Effector memory CD8-positive, alpha-beta T cell (primary cell): ENCODE measurements around the gene OR9G4.
A peak's percentile ranks its signal among the peaks of the same experiment; 100 is the strongest.

Experiments used
- ATAC-seq: fragments of 150-1000 bp; cut with Tn5 transposase; replicated peaks from 2 replicates; pipeline ENCODE4 v1.10.0; 2021; ENCODE audit warnings: mild to moderate bottlenecking, moderate library complexity
- DNase-seq, 3 experiments: peaks; one replicate each; pipeline ENCODE4 v3.0.0; 2021
- H3K27ac Mint-ChIP-seq, 2 donors: one replicate each; pipeline ENCODE4 v1.8.0; 2022; ENCODE audit warnings: mild to moderate bottlenecking in 2 of 2, mixed read lengths in 2 of 2, moderate library complexity in 2 of 2
- H3K27me3 Mint-ChIP-seq, 2 donors: one replicate each; pipeline ENCODE4 v1.8.0; 2022; ENCODE audit warnings: mixed read lengths in 2 of 2
- H3K36me3 Mint-ChIP-seq: one replicate; pipeline ENCODE4 v1.8.0; 2022; ENCODE audit warnings: mild to moderate bottlenecking, moderate library complexity, mixed read lengths; ENCODE audit not compliant: insufficient read depth
- H3K4me1 Mint-ChIP-seq, 2 donors: one replicate each; pipeline ENCODE4 v1.8.0; 2022; ENCODE audit warnings: low read depth in 2 of 2, mixed read lengths in 2 of 2
- H3K4me3 Mint-ChIP-seq, 2 donors: one replicate each; pipeline ENCODE4 v1.8.0; 2022; ENCODE audit warnings: mild to moderate bottlenecking in 2 of 2, mixed read lengths in 2 of 2, moderate library complexity in 2 of 2
- H3K9me3 Mint-ChIP-seq, 2 donors: one replicate each; pipeline ENCODE4 v1.8.0; 2022; ENCODE audit warnings: mixed read lengths in 2 of 2
- total RNA-seq, 9 experiments: gene quantifications; one replicate each; lab custom pipeline; 2026; lab: John Stamatoyannopoulos, UW

The OR9G4 gene
- 0 reads per million in 9 experiments for total RNA-seq

GRCh38 chr11:56748597-56748996, at the start of gene OR9G4:
OR9G4 (minus strand) TSS chr11:56748697; CDS start chr11:56743766, 4,931 bp downstream.
- DNase-seq: no peak
- Mint-ChIP-seq H3K4me1 (no peaks in the 10 kb centered on the region), H3K27ac (no peak within 1 kb of the TSS), H3K36me3 (no peaks in the 10 kb centered on the region), H3K9me3 (peaks cover 7 to 11% of the 10 kb centered on the region in 2 donors), H3K4me3 (no peak within 1 kb of the TSS), H3K27me3 (no peaks in the 10 kb centered on the region)
- ATAC-seq: no peak

- ATAC-seq: no peak
- Mint-ChIP-seq H3K36me3 (no peaks in the 10 kb centered on the region), H3K9me3 (no peaks in the 10 kb centered on the region), H3K4me1 (no peaks in the 10 kb centered on the region), H3K27ac (no peak overlapping the region), H3K27me3 (no peaks in the 10 kb centered on the region), H3K4me3 (peak overlapping the region in 1 of 2 donors; percentile 15)
- no peak for DNase-seq
Observed at GRCh38 chr11:56783448-56784041, 35.0 kb upstream of the OR9G4 start.

- Mint-ChIP-seq H3K27me3 (no peaks in the 10 kb centered on the region), H3K9me3 (no peaks in the 10 kb centered on the region), H3K36me3 (no peaks in the 10 kb centered on the region), H3K4me1 (no peaks in the 10 kb centered on the region), H3K4me3 (no peak overlapping the region), H3K27ac (no peak overlapping the region)
- ATAC-seq (no peak), DNase-seq (no peak)
Observed at GRCh38 chr11:56782167-56782847, 33.8 kb upstream of the OR9G4 start.

GRCh38 chr11:56776809-56777208, 28.3 kb upstream of the OR9G4 start:
- ATAC-seq: no peak
- Mint-ChIP-seq H3K27ac (no peak overlapping the region), H3K4me1 (no peaks in the 10 kb centered on the region), H3K4me3 (no peak overlapping the region), H3K27me3 (no peaks in the 10 kb centered on the region), H3K36me3 (no peaks in the 10 kb centered on the region), H3K9me3 (peaks cover 0 to 3% of the 10 kb centered on the region in 2 donors)
- DNase-seq: no peak

GRCh38 chr11:56764976-56765375, 16.5 kb upstream of the OR9G4 start:
- Mint-ChIP-seq H3K9me3 (peaks cover 3 to 7% of the 10 kb centered on the region in 2 donors), H3K4me1 (no peaks in the 10 kb centered on the region), H3K27me3 (no peaks in the 10 kb centered on the region), H3K27ac (no peak overlapping the region), H3K36me3 (no peaks in the 10 kb centered on the region), H3K4me3 (no peak overlapping the region)
- ATAC-seq (no peak), DNase-seq (no peak)

GRCh38 chr11:56751480-56751879, 3.0 kb upstream of the OR9G4 start:
- Mint-ChIP-seq H3K4me3 (no peak overlapping the region), H3K27ac (no peak overlapping the region), H3K27me3 (no peaks in the 10 kb centered on the region), H3K4me1 (no peaks in the 10 kb centered on the region), H3K9me3 (peaks cover 7 to 16% of the 10 kb centered on the region in 2 donors), H3K36me3 (no peaks in the 10 kb centered on the region)
- no peak for ATAC-seq
- DNase-seq: no peak

- Mint-ChIP-seq H3K9me3 (peaks cover 7 to 16% of the 10 kb centered on the region in 2 donors), H3K4me3 (no peak overlapping the region), H3K36me3 (no peaks in the 10 kb centered on the region), H3K27ac (no peak overlapping the region), H3K27me3 (no peaks in the 10 kb centered on the region), H3K4me1 (no peaks in the 10 kb centered on the region)
- DNase-seq (no peak), ATAC-seq (no peak)
Observed at GRCh38 chr11:56750190-56750589, 1.7 kb upstream of the OR9G4 start.

GRCh38 chr11:56740886-56741285, 7.6 kb downstream of the OR9G4 start:
- no peaks in the 10 kb centered on the region for H3K27me3 Mint-ChIP-seq
- no peaks in the 10 kb centered on the region for H3K36me3 Mint-ChIP-seq

GRCh38 chr11:56740107-56740506, 8.4 kb downstream of the OR9G4 start:
- Mint-ChIP-seq H3K36me3 (no peaks in the 10 kb centered on the region), H3K27ac (no peak overlapping the region), H3K27me3 (no peaks in the 10 kb centered on the region), H3K4me1 (no peaks in the 10 kb centered on the region), H3K4me3 (no peak overlapping the region), H3K9me3 (peaks cover 12% of the 10 kb centered on the region in 2 donors)
- no peak for ATAC-seq
- DNase-seq: no peak

More at GRCh38 chr11:56740886-56741285, 7.6 kb downstream of the OR9G4 start:
- Mint-ChIP-seq H3K4me1 (no peaks in the 10 kb centered on the region), H3K9me3 (peaks cover 12% of the 10 kb centered on the region in 2 donors), H3K27ac (no peak overlapping the region), H3K4me3 (no peak overlapping the region)
- ATAC-seq (no peak), DNase-seq (no peak)

GRCh38 chr11:56720513-56720912, 28.0 kb downstream of the OR9G4 start:
- no peak overlapping the region for H3K27ac Mint-ChIP-seq
- H3K36me3 Mint-ChIP-seq: no peaks in the 10 kb centered on the region
- no peaks in the 10 kb centered on the region for H3K27me3 Mint-ChIP-seq
- ATAC-seq (no peak), DNase-seq (no peak)
- no peak overlapping the region for H3K4me3 Mint-ChIP-seq
- peaks cover 15 to 19% of the 10 kb centered on the region in 2 donors for H3K9me3 Mint-ChIP-seq
- H3K4me1 Mint-ChIP-seq: no peaks in the 10 kb centered on the region

GRCh38 chr11:56716379-56716854, 32.1 kb downstream of the OR9G4 start:
- Mint-ChIP-seq H3K4me3 (no peak overlapping the region), H3K27me3 (no peaks in the 10 kb centered on the region), H3K27ac (no peak overlapping the region), H3K4me1 (no peaks in the 10 kb centered on the region), H3K36me3 (no peaks in the 10 kb centered on the region), H3K9me3 (peaks cover 17 to 32% of the 10 kb centered on the region in 2 donors)
- ATAC-seq (no peak), DNase-seq (no peak)

- H3K36me3 Mint-ChIP-seq: no peaks in the 10 kb centered on the region
- peaks cover 14 to 41% of the 10 kb centered on the region in 2 donors for H3K9me3 Mint-ChIP-seq
- H3K27ac Mint-ChIP-seq: no peak overlapping the region
- ATAC-seq (no peak), DNase-seq (no peak)
- no peaks in the 10 kb centered on the region for H3K4me1 Mint-ChIP-seq
- H3K4me3 Mint-ChIP-seq: no peak overlapping the region
- H3K27me3 Mint-ChIP-seq: no peaks in the 10 kb centered on the region
Observed at GRCh38 chr11:56714206-56714605, 34.3 kb downstream of the OR9G4 start.

- ATAC-seq (no peak), DNase-seq (no peak)
- H3K4me1 Mint-ChIP-seq: no peaks in the 10 kb centered on the region
- H3K9me3 Mint-ChIP-seq: peaks cover 5 to 21% of the 10 kb centered on the region in 2 donors
- H3K4me3 Mint-ChIP-seq: no peak overlapping the region
- no peaks in the 10 kb centered on the region for H3K27me3 Mint-ChIP-seq
- no peaks in the 10 kb centered on the region for H3K36me3 Mint-ChIP-seq
- H3K27ac Mint-ChIP-seq: no peak overlapping the region
Observed at GRCh38 chr11:56706486-56706885, 42.0 kb downstream of the OR9G4 start.

- no peak overlapping the region for H3K27ac Mint-ChIP-seq
- H3K36me3 Mint-ChIP-seq: no peaks in the 10 kb centered on the region
- peaks cover 7 to 20% of the 10 kb centered on the region in 2 donors for H3K9me3 Mint-ChIP-seq
- ATAC-seq (no peak), DNase-seq (no peak)
- H3K27me3 Mint-ChIP-seq: no peaks in the 10 kb centered on the region
- no peak overlapping the region for H3K4me3 Mint-ChIP-seq
- H3K4me1 Mint-ChIP-seq: no peaks in the 10 kb centered on the region
Observed at GRCh38 chr11:56705784-56706396, 42.6 kb downstream of the OR9G4 start.
